Ovary (tissue), 3 donors: ENCODE results near the gene FIGNL2.
A peak's percentile ranks its signal among the peaks of the same experiment; 100 is the strongest.

ENCODE experiments used
- EP300 ChIP-seq: sonication (generic); formaldehyde crosslinking; IDR thresholded peaks from one replicate; pipeline ENCODE4 v1.6.1; 2017; ENCODE audit warnings: antibody characterized with exemption
- POLR2A ChIP-seq: fragments of 450-650 bp; IDR thresholded peaks from one replicate; pipeline ENCODE4 v1.6.1; 2017; ENCODE audit warnings: antibody characterized with exemption, mild to moderate bottlenecking, moderate library complexity
- TF ChIP-seq, protein P1 (sequence below), 3 donors: fragments of 450-650 bp in 2 of 3; fragments of 200-600 bp in 1 of 3; IDR thresholded peaks; one replicate each; pipeline versions ENCODE4 v1.5.1 to v1.8.0; 2016 to 2022; ENCODE audit warnings: antibody characterized with exemption in 3 of 3, mild to moderate bottlenecking in 1 of 3
- donor health status: DM: no; HTN: no; CAD: no.

DNA sequence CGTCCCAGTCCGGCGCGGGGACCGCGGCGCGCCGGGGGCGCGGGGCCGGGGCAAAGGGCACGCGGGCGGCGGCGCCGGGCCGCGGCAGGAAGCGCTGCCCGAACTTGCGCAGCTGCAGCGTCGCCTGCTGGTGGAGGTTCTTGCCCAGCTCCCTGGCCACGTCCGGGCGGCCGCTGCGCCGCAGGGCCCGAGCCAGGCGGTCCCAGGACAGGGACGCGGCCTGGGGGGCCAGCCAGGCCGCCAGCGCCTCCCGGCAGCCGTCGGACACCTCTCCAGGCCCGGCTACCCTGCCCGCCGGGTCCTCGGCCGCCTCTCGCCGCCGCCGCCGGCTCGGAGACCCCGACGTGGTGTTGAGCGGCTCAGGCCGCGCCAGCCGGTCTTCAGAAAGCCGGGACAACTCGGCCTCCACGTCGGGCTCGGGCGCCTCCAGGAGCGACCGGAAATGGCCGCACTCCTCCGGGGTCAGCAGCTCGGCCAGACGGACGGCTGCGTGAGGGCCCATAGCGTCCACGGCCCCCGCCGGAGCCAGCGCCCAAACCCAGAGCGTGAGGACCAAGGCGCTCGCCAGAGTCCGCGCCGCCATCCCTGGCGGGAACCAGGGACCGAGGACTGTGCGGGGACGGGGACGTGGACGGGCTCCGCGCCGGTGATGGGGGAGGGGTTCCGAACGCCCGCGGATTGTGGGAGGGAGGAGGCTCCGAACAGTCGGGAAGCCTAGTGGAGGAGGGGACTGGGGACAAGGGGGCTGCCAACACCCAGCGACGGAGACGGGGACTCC lies 34.0 kb downstream of the FIGNL2 start:
- TF ChIP-seq, protein P1, sequence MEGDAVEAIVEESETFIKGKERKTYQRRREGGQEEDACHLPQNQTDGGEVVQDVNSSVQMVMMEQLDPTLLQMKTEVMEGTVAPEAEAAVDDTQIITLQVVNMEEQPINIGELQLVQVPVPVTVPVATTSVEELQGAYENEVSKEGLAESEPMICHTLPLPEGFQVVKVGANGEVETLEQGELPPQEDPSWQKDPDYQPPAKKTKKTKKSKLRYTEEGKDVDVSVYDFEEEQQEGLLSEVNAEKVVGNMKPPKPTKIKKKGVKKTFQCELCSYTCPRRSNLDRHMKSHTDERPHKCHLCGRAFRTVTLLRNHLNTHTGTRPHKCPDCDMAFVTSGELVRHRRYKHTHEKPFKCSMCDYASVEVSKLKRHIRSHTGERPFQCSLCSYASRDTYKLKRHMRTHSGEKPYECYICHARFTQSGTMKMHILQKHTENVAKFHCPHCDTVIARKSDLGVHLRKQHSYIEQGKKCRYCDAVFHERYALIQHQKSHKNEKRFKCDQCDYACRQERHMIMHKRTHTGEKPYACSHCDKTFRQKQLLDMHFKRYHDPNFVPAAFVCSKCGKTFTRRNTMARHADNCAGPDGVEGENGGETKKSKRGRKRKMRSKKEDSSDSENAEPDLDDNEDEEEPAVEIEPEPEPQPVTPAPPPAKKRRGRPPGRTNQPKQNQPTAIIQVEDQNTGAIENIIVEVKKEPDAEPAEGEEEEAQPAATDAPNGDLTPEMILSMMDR (IDR thresholded peaks at IDR 0.05), result peak in 2 of 3 donors; percentile 39 to 44
- no peak for TF ChIP-seq POLR2A
- TF ChIP-seq EP300, result no peak
